CD4-positive, alpha-beta T cell treated with Interferon gamma for 1 hour (primary cell): ENCODE results near the gene PPP4C.
A peak's percentile ranks its signal among the peaks of the same experiment; 100 is the strongest.
"Not testable (repeated sequence)": the region's sequence is repeated elsewhere in the genome, so short reads cannot be mapped to it uniquely, and the experiment has no call there.

ENCODE experiments used
- DNase-seq: peaks from one replicate; pipeline ENCODE4 v3.0.0-alpha.2; 2020

PPP4C gene

GRCh38 chr16:30075503-30076275 lies at the start of gene PPP4C:
Gene PPP4C (plus strand): TSS chr16:30075994. CDS start chr16:30076378, 384 bp downstream.
- peak; percentile 86 for DNase-seq

GRCh38 chr16:30026449-30026848 lies 49.3 kb upstream of the PPP4C start:
- no peak for DNase-seq

DNA sequence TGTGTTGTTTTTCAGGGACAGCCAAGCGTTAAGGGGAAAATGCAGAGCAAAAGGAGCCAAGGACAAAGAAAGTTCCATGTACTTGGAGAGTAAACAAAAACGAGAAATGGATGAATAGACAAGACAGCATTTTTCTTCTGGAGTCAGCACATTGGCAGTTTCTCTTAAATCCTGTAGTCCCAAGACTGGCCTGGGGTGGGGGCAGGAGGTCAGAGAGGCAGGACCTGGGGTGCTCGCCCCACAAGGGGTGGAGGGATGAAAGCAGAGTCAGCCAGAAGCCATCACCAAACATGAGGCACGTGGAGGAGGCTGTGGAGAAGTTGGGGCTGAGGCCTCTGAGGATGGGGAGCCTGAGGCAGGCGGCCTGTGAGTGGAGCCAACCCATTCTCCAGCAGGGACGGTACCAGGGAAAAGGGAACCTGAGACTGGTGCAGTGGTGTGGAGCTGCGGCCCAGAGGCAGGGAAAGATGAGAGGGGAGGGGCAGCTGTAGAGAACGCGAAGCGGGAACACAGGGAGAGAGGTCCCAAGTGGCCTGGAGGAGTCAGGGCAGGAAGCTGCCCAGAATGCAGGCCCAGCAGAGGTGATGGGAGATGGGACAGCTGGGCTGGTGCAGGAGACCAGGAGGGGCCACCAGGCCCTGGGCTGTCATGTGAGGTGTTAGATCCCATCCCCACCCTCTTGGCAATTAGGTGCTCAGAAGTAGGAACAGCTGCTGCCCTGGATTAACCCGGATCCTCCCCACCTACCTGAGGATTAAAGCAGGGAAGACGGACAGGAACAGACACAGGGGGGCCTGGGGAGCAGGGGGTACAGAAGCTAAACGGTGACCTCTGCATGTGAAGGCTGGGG lies 48.0 kb upstream of the PPP4C start:
- DNase-seq, result no peak

DNA sequence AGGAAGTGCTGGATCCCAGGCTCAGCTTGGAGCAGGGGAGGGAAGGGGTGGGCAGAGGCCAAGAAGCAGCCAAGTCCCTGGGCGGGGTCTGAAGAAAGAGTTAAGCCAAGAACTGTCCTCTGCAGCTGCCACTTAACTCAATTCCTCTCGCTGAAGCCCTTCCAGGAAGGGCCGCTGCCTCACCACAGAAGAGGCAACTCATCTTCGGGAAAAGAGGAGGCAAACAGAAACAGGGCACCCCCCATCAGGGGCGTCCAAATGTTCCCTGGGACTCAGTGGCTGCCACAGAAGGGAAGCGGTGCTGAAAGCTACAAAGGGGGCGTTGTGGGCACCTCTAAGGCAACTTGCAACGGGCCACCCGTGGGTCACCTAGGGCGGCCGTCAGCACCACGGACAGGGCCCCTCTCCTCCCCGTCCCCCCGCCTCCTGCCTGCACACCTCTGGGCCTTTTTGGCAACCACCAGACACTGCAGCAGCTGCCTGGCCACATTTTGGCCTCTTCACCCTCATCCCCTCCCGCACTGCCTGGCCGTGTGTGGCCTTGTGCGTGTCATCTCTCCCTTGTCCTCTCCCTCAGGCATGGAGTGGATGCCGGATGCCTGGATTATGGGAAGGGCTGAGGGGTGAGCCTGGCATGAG lies 47.2 kb upstream of the PPP4C start:
- no peak for DNase-seq

- DNase-seq, result no peak
Measured at GRCh38 chr16:30030011-30030685, 45.6 kb upstream of the PPP4C start.

DNA sequence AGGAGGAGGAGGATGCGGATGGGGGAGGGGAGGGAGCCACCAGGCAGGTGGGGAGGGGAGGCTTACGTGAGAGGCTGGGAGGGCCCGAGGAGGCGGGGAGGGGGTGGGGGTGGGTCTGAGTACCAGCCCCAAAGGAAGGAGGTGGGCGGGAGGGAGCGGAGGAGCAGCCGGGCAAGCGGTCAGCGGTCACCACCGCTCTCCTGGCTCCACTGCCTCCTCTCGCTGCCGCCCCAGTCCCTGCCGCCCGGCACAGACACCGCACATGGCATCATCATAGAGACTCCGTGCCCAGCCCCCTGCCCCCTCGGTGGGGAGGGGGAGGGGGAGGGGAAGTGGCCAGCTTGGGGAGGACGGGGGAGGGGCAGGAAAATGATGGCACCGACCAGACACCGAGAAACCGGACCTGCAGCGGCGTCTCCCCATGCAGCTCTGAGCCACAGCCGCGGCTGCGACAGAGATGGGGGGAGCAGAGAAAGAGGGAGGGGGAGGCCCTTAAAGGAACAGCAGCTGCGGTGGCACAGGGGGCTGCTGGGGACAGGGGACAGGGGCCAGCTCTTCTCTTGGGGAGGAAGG lies 44.9 kb upstream of the PPP4C start, which contains the start of gene TLCD3B:
TSS of gene TLCD3B (minus strand) at position 431 of the 573 bp plus-strand sequence. CDS start 744 bp downstream, outside the sequence.
- DNase-seq, result no peak

GRCh38 chr16:30031477-30031918 lies 44.3 kb upstream of the PPP4C start:
- DNase-seq, result no peak

GRCh38 chr16:30032083-30032819 lies 43.5 kb upstream of the PPP4C start:
- DNase-seq, result peak; percentile 53

DNA sequence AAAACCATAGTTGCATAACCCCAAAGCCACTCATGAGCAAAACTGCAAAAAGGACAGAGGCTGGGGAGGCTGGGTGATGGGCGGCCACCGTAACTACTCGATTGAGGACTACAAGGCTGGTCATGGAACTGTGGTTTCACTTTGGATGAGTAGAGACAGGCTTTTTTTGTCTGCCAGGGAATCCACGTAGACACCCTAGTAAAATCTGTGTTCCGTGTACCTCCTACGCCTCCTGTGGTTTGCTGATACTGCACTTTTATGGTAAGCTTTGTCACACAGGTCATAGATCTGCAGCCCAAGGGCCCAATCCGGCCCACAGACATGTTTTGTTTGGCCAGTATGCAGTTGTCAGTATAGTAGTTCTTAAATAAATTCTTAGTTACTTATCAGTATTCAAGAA lies 42.5 kb upstream of the PPP4C start:
- no peak for DNase-seq

DNA sequence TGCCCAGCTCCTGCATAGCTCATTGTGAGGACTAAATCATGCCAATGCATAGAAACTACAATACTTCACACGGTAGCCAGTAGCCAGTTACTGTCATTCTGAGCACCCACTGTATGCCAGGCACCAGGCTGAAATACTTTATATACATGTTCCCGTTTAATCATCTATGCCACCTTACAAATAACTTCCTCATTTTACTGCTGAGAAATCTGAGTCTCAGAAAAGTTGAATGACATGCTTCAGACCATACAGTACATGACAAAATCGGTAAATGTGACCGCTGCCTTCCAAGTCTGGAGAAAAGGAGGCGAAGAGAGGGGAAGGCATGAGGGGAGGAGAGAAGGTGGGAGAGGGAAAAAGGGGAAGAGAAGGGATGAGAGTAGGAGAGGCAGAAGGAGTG lies 35.6 kb upstream of the PPP4C start:
- DNase-seq, result no peak

- DNase-seq, result not testable (repeated sequence)
Measured at GRCh38 chr16:30040690-30041089, 35.1 kb upstream of the PPP4C start.

DNA sequence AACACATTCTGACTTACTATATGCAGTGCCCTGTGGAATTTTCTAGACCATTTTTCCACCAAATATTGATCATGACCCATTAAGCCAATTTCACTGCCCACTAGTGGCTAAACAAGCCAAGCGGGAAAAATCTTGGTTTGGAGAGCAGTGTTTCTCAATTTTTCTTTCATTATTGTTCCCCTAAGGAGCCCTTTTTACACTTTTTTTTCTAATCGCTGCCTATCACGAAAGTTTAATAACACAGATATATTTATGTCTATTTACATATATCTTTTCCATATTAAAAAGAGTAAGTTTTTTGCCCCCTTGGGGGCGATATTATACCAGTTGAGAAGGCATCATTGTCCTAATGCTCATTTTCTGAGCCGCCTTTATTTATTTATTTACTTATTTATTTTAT lies 34.0 kb upstream of the PPP4C start:
- DNase-seq, result no peak

DNA sequence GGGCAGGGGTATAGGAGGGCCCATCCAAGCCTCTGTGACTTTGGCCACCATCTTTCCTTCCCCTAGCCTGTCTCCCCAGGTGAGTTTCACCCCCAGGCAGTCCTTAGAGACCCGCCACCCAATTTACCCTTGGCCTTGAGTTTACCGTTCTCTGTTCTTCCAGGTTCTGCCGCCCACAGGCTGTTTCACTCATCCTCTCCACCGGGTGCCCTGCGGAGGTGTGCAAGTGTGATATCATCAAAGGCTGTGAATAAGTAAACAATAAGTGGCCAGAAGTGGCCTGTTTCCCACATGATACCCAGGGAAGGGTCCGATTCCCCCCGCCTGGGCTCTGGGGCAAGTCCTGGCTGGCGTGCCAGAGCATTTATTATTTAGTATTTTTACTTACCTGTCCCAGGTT lies 29.6 kb upstream of the PPP4C start:
- DNase-seq, result no peak

DNA sequence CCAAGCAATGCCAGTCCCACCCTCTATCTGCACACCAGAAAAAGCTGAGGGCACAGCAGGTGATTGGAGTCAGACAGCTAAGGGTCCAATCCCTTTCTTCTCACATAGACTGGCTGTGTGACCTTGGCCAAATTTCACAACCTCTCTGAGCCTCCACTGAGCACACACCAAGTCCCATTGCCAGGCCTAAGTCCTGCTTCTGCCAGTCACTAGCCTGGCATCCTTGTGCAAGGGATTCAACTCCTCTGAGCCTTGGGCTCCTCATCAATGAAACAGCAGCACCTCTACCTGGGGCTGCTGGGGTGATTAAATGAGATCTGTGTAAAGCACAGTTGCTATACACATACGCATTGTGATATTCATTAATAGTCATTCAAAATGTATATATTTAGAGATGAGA lies 29.2 kb upstream of the PPP4C start:
- no peak for DNase-seq

- DNase-seq, result no peak
Measured at GRCh38 chr16:30049871-30050270, 25.9 kb upstream of the PPP4C start.

DNA sequence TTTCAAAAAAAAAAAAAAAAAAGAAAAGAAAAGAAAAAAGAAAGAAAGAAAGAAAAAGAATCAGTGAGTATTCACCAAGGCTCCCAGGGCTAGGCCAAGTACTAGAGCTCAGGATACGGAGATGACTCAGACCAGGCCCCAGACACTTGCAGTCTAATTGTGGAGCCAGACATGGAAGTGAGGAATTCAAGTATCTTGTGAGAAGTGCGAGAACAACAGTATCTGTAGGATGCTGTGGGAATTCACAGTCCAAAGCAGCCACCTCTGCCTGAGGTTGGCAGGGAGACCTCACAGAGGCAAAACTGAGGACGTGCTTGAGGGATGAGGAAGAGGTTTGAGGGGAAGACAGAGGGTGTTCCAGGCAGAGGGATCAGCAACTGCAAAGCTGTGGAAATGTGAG lies 24.3 kb upstream of the PPP4C start:
- DNase-seq, result no peak

DNA sequence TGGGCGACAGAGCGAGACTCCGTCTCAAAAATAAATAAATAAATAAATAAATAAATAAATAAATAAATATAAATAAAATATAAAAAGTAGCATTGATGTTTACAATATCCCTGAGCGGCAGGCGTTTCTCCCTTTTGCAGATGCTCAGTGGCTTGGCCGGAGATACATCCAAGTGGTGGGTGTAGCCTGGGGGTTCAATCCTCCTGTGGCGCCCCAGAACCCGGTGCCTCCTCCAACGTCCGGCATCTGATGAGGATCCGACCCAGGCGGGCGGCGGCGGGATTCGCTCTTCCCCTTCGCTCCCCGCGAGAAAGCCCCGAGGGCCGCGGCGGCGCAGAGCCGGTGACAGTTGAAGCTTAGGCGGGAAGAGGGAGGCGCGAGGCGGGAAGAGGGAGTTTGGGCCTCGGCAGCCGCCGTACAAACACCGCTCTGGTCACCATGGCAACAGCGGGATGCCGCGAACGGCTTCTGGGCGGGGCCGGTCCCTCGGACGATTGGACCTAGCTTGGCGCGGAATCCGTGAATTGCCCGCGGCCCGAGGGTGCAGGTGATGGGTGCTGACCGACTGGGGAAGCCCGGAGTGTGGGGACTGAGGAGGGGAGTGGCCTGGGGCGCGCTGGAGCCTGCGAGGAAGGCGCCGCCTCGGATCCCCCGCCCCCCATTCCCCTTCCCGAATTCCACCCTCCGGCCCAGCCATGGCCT lies 23.0 kb upstream of the PPP4C start:
- DNase-seq, result peak; percentile 86

DNA sequence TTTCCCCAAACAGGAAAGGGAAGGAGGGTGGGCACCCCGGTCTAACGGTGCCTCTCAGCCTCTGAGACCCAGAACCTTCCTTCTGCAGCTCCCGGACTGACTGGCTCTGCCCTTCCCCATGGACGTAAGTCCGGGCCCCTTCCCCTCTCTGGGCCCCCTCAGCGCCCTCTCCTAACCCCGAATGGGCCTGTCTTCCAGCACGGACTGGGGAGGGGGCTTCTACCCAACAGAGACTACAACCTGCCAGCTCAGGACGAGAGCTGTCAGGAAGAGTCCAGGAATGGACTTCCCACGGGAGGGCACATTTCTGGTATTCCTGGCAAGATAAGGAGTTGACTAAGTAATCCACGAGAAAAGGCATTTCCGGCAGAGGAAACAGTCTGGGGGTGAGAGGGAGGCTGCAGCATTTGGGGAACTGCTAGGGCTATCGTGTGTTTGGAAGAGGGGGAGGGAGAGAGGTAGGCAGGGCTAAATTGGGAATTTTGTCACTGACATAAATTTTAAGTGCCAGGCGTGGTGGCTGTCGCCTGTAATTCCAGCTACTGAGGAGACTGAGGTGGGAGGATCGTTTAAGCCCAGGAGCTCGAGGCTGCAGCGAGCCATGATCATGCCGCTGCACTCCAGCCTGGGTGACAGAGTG lies 22.3 kb upstream of the PPP4C start:
- no peak for DNase-seq

DNA sequence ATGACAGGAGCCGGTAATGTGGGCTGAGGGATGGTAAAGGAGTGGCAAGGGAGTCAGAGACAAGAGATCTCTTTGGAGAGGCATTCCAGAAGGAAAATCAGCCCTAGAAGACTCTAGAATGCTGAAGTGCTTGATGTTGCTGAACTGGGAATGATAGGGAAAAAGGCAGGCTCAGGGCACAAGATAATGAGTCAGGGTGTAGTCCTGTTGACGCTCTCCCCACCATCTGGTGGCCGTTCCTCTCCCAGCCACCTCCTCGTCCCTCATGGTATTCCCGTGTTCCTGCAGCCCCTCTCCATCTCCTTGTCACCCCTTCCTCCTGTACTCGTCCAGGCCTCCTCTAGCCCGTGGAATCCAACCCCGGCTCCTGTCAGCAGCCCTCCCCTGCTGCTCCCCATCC lies 21.3 kb upstream of the PPP4C start:
- no peak for DNase-seq

GRCh38 chr16:30054959-30055553 lies 20.7 kb upstream of the PPP4C start:
- peak; percentile 31 for DNase-seq
